Right ventricle myocardium inferior (tissue), 1 donor: Measurements from ENCODE around the gene KCNJ8. TPM values are rescaled to one million over a fixed set of nuclear protein-coding genes. Genes with fewer than 3 reads are reported as not detected.
"Not testable (repeated sequence)": the region's sequence is repeated elsewhere in the genome, so short reads cannot be mapped to it uniquely, and the experiment has no call there.

Experiments
- ATAC-seq: fragments of 200-7000 bp; cut with Tn5 transposase; one replicate; pipeline ENCODE4 v1.9.1; 2020; ENCODE audit warnings: mild to moderate bottlenecking, moderate library complexity
- DNase-seq: peaks from one replicate; pipeline ENCODE4 v3.0.0; 2021; ENCODE audit errors: missing footprints
- intact Hi-C: fragments of 100-400 bp; cut with DNase I; formaldehyde crosslinking; loops from one replicate; pipeline ENCODE4 v1.11.0; 2022
- long read RNA-seq: library from polyadenylated mRNA; unstranded; transcript quantifications from one replicate; pipeline ENCODE4 v2.0.0, GENCODE V29; 2021
- total RNA-seq: library from RNA; stranded (reverse); fragmentation: NEBNext Ultra II Directional; extraction: Animal tissue kit (Norgen Biotek cat#: 25700); gene quantifications from one replicate; pipeline ENCODE4 v1.2.1, GENCODE V29; 2021
- donor health status: DM: no; HTN: yes; CAD: no; lungs with severe emphysema.

KCNJ8 gene
- 57.0 TPM for total RNA-seq
- long read RNA-seq, transcript KCNJ8-201 (3 exons, 2,389 nt): major isoform, 34 of 41 reads
- long read RNA-seq, partial matches to known transcripts: 2 of 41 reads
- long read RNA-seq, other reads (novel, unspliced or antisense): 5 of 41 reads

DNA sequence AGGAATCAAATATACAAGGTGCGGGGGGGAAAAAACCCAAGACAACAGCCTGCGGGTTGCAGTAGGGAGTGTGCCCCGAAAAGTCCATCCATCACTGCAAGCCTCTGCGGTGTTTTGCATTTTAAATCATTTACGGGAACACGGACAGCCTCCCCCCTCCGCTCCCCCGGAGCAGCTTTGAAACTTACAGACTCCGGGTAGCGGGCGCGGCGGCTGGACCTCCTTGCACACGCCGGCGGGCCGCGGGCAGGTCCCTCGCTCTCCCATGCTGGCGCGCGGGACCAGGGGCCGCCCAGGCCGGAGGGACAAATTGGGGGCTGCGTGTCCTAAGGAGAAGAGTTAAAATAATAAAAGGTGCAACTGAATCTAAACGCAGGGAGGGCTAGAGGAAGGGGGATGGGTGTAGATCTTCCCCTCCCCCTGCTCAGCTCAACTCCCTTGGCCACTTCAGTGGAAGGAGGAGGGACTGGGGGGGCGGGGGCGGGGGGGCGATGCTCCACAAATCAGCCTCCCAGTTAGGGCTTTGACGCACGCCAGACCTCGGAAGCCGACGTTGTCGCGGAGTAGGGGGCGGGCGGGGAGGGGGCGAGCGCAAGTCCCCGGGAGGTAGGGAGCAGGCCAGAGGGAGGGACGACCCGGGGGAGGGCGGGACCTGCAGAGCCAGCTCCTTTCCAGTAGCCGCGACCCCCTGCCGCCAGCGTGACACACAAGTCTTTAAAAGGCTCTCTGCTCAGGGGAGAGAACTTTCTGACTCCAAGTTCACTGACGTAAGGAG lies at the start of gene KCNJ8:
TSS of gene KCNJ8 (minus strand) at position 349 of the 775 bp plus-strand sequence. CDS start 1,090 bp downstream, outside the sequence.
- intact Hi-C loops: loop anchor here (1.0 to 5.0 kb wide), 4 partner anchors 43 to 167 kb away; partner anchors contain the start of gene ABCC9
- ATAC-seq (peak; percentile 94), DNase-seq (peak; percentile 92)

DNA sequence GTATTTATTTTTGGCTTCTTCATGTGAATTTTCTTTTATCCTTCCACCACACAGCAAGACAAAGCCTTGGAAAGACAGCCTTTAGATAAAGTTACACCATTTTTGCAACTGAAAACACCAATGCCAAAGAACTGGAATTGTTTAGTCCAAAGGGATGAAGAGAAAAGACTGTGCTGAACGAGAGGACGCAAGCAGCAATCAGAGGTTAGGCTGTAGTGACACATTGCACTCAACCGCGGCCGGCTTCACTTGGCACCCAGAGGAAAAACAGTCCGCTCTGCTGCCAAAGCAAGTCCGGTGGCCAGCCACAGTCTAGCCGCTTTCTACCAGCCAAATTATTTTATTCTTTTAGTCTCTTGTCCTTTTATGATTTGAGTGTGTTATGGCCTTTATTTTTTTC lies 49.1 kb upstream of the KCNJ8 start:
- ATAC-seq (peak; percentile 70), DNase-seq (peak; percentile 80)
- intact Hi-C loops: loop anchor here (5.0 kb wide), 1 partner anchor 111 kb away; no protein-coding TSS in a partner anchor

DNA sequence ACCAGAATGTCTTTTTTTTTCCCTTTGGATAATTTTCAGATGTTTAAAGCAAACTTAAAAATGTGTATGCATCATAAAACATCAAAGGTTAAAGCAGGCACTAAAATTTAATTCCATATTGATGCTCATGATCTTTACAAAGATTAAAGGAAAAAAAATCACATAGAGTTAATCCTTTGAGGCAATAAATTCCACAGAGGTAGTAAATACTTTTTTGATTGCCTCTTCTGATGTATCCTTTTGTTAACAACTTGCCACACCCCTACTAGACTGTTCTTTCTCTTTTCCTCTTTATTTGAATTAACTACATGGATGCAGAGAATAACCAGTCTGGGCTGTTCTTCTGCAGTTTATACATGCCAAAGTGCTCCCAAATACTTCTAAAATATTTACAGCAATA lies 45.2 kb upstream of the KCNJ8 start:
- DNase-seq: no peak
- no peak for ATAC-seq
- intact Hi-C loops: loop anchor here (5.0 kb wide), 3 partner anchors 42 to 107 kb away; no protein-coding TSS in a partner anchor

DNA sequence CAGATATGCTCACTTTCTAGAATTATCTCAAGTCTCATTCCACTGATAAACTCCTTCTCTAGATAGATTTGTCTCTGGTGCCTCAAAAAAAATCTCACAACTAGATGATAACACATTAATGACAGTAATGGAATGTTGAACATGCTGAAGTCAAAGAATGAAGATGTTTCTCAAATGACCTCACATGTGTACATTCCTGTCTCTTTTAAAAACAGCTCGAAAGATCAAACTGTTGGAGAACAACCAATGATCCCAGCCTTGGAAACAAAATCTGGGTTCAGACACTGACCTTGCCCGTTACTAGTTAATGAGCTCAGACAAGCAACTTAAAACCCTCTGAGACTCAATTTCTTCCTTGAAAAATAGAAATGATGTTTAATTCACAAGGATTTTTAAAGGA lies 44.7 kb upstream of the KCNJ8 start:
- intact Hi-C loops: loop anchor here (5.0 kb wide), 2 partner anchors 42 to 68 kb away; no protein-coding TSS in a partner anchor
- DNase-seq (no peak), ATAC-seq (no peak)

DNA sequence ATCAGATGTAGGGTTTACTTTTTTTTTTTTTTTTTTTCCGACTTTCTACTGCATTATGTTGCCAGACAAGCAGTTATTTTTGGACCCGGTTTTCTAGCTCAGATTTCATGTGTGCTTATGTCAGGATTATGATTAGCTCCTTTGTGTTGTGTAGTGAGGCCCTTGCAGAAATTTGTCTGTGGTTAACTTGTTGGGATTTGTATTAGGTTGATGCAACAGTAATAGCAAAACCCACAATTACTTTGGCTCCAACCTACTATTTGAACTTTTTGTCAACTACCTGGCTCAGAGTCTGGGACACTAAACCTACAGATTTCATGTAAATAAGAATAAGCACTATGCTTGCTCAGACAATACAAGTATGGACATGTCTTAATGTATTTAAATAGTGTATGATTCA lies 44.1 kb upstream of the KCNJ8 start:
- DNase-seq (no peak), ATAC-seq (no peak)
- intact Hi-C loops: loop anchor here (5.0 kb wide), 2 partner anchors 41 to 69 kb away; no protein-coding TSS in a partner anchor

DNA sequence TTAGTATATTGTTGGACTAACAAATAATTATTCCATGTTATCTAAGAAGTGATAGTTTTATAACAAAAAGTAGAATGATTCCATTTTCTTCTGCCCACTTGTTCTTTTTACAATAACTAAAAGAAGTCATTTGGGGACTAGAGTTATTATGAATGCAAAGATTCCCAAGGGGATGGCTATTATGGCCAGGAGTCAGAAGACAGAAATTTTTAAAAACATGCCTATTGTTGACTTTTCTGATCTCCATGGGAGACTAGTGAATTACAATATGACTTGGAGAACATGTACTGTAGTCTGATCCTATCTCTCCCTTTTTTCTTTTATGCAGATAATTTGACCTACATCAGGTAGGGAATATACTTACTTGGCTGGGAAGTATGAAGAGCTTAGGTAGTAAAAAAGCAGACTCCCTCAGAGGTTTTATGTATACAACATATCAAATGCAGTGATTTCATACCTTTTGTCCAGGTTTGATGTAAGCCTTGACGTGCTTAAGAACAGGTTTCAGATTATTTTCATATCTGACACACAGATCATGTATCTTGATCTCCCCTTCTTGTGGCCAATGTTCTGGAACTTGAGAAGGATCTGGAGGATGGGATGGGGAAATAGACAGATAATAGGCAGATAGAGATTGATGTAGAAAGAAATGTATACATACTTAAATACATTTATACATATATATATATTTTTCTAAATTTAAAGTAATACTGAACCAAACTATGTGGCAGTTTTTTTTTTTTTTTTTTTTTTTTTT lies 41.0 kb upstream of the KCNJ8 start:
- no peak for DNase-seq

DNA sequence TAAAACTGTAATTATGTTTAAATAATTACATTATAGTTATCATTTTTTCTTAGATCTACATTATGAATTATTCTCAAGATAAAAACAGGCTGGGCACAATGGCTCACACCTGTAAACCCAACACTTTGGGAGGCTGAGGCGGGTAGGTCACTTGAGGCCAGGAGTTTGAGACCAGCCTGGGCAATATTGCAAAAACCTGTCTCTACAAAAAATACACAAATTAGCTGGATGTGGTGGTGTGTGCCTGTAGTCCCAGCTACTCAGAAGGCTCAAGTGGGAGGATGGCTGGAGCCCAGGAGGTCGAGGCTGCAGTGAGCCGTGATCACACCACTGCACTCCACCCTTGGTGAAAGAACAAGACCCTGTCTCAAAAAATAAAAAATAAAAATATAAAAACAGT lies 40.3 kb upstream of the KCNJ8 start:
- intact Hi-C loops: loop anchor here (5.0 kb wide), 2 partner anchors 38 to 72 kb away; no protein-coding TSS in a partner anchor
- no peak for ATAC-seq
- no peak for DNase-seq

More for the DNA sequence above, 41.0 kb upstream of the KCNJ8 start:
- intact Hi-C loops: loop anchor here (5.0 kb wide), 2 partner anchors 38 to 72 kb away; no protein-coding TSS in a partner anchor
- no peak for ATAC-seq

DNA sequence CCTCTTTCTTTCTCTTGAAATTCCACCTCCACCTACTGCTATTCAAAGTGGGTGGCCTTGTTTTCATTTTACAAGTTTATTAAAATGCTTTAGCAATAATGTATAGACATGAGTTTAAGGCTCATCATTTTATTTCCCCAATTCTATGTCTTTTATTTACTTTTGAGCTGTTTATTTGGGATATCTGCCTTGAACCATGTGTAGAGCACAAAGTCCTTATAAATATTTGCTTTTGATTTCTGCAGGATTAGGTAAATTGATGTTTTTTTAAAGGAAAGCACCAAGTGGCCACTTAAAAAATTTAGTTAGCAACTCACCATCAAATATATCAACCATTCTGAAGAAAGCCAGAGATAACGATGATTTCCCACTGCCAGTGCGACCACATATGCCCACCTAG lies 39.8 kb upstream of the KCNJ8 start:
- DNase-seq (no peak), ATAC-seq (no peak)
- intact Hi-C loops: no loop called here

DNA sequence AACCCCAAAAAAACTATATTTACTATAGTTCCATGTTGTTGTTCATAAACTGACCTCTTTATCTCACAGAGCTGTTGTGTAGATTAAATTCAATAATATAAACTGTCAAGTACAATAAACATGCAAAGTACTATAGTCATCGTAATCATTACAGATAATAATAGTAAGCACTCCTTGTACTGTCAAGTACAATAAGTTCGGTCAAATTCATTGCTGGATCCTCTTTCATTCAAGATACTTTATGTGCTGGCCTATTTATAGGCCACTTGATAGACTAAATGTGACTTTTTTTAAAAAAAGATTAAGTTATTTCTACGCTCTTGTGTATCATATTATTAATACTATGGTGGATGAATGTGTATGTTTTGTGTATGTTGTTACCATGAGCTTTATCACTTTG lies 39.2 kb upstream of the KCNJ8 start:
- intact Hi-C loops: no loop called here
- peak; percentile 58 for ATAC-seq
- no peak for DNase-seq

DNA sequence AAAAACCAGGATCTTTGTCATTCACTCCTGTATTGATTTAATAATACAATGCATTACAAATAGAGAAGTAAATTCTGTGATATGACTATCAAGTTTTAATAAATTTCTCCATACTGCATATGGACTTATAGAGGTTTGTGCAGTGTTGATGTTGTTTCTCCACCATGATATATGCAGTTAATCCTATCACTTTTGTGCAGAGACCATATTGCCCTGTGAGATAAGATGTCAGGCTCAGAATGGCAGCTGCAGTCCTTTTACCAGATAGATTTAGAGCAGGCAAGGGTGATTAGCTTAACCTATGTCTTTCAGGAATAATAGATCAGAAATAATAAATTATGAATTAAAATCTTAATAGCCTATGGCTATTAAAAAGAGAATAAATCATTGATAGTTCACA lies 38.6 kb upstream of the KCNJ8 start:
- DNase-seq (no peak), ATAC-seq (no peak)
- intact Hi-C loops: no loop called here

DNA sequence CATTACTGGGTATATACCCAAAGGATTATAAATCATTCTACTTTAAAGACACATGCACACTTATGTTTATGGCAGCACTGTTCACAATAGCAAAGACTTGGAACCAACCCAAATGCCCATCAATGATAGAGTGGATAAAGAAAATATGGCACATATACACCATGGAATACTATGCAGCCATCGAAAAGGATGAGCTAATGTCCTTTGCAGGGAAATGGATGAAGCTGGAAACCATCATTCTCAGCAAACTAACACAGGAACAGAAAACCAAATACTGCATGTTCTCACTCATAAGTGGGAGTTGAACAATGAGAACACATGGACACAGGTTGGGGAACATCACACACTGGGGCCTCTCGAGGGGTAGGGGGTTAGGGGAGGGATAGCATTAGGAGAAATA lies 37.8 kb upstream of the KCNJ8 start:
- intact Hi-C loops, DNase-seq, ATAC-seq: not testable (repeated sequence)

DNA sequence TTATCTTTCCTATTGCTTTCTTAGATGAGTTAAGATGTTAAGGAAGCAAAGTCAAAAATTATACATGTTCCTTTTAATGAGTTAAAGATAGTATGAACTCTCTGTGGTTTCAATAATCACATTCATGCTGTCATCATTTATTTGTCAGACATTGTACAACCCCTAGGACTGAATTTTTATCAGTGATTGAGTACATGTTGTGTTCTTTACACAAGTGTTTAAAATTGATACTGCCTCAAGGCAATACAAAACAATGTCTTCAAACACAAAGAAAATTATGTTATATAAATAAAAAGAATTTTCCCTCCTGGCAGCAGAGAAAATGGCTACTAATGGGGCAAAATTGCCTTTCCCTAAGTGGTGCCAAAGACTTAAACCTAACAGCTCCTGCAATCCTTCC lies 34.6 kb upstream of the KCNJ8 start:
- ATAC-seq (no peak), DNase-seq (no peak)
- intact Hi-C loops: no loop called here

DNA sequence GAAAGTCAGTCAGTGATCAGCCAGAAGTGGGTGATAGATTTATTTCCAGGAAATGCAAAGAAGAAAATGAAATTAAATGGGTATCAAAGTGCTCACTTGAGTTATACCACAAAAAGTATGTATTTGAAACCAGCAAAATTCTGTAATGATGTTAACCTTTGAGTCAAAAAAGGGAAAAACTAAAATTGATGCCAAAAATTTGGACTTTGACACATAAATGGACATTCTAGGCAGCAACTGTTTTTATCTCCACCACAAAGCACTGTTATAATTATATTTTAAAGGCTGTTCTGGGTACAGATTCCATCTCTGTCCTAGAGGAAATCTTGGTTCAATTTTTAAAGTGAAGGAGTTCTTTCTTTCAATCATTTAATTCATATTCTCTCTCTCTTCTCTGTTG lies 31.7 kb upstream of the KCNJ8 start:
- DNase-seq: no peak
- ATAC-seq: no peak
- intact Hi-C loops: no loop called here

DNA sequence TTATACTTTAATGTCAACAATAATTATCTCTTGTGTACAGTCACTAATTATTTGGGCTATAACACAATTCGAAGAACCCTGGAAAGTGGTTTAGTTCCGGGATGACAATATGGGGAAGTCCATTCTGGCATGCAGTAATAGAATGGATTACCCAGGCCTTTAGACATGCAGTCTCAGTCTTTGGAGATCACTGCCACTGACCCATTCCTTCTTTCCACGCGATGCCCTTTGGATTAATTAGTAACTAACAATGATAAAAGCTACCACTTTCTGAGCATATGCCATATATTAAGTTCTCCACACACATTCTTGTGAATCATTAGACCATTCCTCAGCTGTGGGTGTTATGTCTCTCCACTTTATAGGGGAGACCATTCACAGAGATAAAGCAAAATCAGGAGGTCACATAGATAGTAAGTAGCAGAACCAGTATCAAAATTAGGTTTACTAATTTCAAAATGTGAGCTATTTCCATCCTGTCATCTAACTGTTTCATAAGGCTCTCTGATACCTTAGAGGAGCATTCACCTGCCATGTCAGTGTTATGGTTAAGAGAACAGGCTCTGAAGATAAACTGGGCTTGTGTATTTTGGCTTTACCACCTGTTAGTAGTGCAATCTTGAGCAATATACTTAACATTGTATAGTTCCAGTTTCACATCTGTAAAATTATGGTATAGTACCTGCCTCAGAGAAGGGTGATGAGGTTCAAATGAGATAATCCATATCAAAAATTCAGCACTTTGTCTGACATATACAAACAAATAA lies 27.2 kb upstream of the KCNJ8 start:
- ATAC-seq (no peak), DNase-seq (no peak)
- intact Hi-C loops: no loop called here

DNA sequence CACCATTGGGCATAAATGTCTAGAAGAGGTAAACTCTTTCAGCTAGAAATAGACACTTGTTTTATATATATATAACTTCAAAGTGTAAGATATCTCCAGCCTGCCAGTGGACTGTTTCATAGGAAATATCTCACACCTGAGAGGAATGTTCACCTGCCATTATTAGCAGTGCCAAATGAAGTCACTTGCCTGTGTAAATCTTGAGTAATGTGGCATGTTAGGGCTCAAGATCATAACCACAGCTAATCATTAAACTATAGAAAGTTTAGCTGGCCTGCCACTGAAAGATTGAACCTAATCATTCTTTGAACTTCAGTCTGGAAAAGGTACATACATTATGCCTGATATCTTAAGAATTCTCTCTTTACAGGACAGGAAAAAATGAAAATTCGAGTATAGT lies 25.5 kb upstream of the KCNJ8 start:
- DNase-seq: no peak

DNA sequence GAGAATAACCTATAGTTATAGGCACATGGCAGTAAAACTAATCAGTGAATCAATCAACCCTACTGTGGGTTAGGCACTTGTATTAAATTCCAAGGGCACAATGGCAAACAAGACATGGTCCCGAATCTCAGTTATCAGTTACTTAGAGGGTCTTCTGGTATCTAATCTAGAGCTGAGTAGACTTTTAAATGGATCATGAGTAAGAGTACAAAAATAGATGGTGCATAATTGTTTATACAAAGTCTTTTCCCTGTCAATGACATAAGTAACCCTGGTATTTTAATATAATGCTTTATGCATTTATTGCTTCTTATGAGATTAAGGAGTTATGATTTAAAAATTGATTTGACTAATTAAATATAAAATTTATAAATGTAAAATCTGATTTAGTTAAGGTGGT lies 23.0 kb upstream of the KCNJ8 start:
- DNase-seq: no peak
- ATAC-seq: no peak
- intact Hi-C loops: no loop called here

More for the DNA sequence above, 25.5 kb upstream of the KCNJ8 start:
- intact Hi-C loops: no loop called here
- no peak for ATAC-seq

DNA sequence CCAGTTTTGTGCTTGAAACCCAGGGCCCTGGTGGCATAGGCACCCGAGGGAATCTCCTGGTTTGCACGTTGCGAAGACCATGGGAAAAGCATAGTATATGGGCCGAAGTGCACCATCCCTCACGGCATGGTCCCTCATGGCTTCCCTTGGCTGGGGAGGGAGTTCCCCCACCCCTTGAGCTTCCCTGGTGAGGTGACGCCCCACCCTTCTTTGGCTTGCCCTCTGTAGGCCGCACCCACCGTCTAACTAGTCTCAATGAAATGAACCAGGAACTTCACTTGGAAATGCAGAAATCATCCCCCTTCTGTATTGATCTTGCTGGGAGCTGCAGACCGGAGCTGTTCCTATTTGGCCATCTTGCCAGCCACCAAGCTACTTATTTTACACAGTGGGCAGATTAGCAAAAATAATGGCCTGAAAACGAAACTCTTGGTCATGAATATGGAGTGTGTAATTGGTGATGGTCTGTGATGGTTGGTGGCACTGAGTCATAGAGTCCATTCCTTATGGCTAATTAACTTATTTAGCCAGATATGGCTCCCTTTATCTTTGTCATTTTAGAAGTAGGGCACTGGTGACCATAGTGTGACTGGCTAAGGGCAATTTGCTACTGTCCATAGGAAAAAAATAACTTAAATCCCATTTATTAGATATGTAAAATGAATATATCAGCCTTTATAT lies 21.3 kb upstream of the KCNJ8 start:
- intact Hi-C loops: no loop called here
- DNase-seq (peak; percentile 20), ATAC-seq (no peak)
